IMR-90 (cell line): ENCODE measurements around the gene ULK2. TPM values are rescaled to one million over a fixed set of nuclear protein-coding genes. Genes with fewer than 3 reads are reported as not detected.

ENCODE experiments used
- ATAC-seq: fragments of 200-7000 bp; cut with Tn5 transposase; 2 replicates; pipeline ENCODE4 v1.9.1; 2020; ENCODE audit warnings: low read depth, mild to moderate bottlenecking, moderate library complexity
- BruUV-seq: library from RNA; stranded (reverse); fragments of 400-500 nt; replicated peaks from 2 replicates; lab custom pipeline; 2021; lab: Mats Ljungman, UMichigan
- CTCF ChIA-PET: fragments of 300-600 bp; formaldehyde crosslinking; extraction: SDS; loops from one replicate; lab custom pipeline; 2021; ENCODE audit warnings: antibody characterized with exemption; lab: Yijun Ruan, JAX
- POLR2A ChIA-PET: fragments of 300-600 bp; sonication (Branson Sonifier 250); formaldehyde crosslinking; loops from one replicate; lab custom pipeline; 2022; ENCODE audit warnings: antibody characterized with exemption; ENCODE audit not compliant: unreplicated experiment; lab: Charles Lee
- DNase-seq: peaks from one replicate; pipeline ENCODE4 v3.0.0; 2013
- H2AFZ ChIP-seq: replicated peaks from 2 replicates; pipeline ENCODE3; 2013; ENCODE audit warnings: low read length, mild to moderate bottlenecking; ENCODE audit not compliant: poor library complexity
- H2AK5ac ChIP-seq: 2 replicates; pipeline ENCODE4 v1.6.1; 2013; ENCODE audit warnings: low read depth, low read length, inconsistent platforms
- H2AK9ac ChIP-seq: replicated peaks from 2 replicates; pipeline ENCODE3; 2013; ENCODE audit warnings: mild to moderate bottlenecking, low read depth, low read length, moderate library complexity; ENCODE audit not compliant: poor library complexity
- H2BK120ac ChIP-seq: 2 replicates; pipeline ENCODE4 v1.6.1; 2013; ENCODE audit warnings: low read depth, low read length, inconsistent platforms
- H2BK15ac ChIP-seq: 3 replicates; pipeline ENCODE4 v1.6.1; 2013; ENCODE audit warnings: low read depth, low read length, inconsistent platforms
- H2BK20ac ChIP-seq: 2 replicates; pipeline ENCODE4 v1.6.1; 2013; ENCODE audit warnings: low read depth, mild to moderate bottlenecking, inconsistent platforms, low read length, moderate library complexity
- H2BK5ac ChIP-seq: 2 replicates; pipeline ENCODE4 v1.6.1; 2013; ENCODE audit warnings: mild to moderate bottlenecking, low read depth, low read length, inconsistent platforms; ENCODE audit not compliant: poor library complexity, severe bottlenecking
- H3K14ac ChIP-seq: replicated peaks from 2 replicates; pipeline ENCODE4 v1.6.1; 2013; ENCODE audit warnings: low read depth, low read length, inconsistent platforms
- H3K18ac ChIP-seq: 2 replicates; pipeline ENCODE4 v1.6.1; 2013; ENCODE audit warnings: low read depth, low read length, control low read depth
- H3K23ac ChIP-seq: 2 replicates; pipeline ENCODE4 v1.6.1; 2013; ENCODE audit warnings: low read depth, low read length, inconsistent platforms
- H3K27ac ChIP-seq: 2 replicates; pipeline ENCODE4 v1.5.1; 2013; ENCODE audit warnings: mild to moderate bottlenecking, control low read depth, low read length; ENCODE audit not compliant: insufficient read depth
- H3K27me3 ChIP-seq: 2 replicates; pipeline ENCODE4 v1.6.1; 2013; ENCODE audit warnings: low read length; ENCODE audit not compliant: control insufficient read depth, insufficient read depth
- H3K36me3 ChIP-seq: 2 replicates; pipeline ENCODE4 v1.6.1; 2013; ENCODE audit warnings: low read length, mixed read lengths; ENCODE audit not compliant: control insufficient read depth, insufficient read depth
- H3K4ac ChIP-seq: 2 replicates; pipeline ENCODE4 v1.6.1; 2013; ENCODE audit warnings: low read depth, low read length, inconsistent platforms
- H3K4me1 ChIP-seq: 2 replicates; pipeline ENCODE4 v1.6.1; 2013; ENCODE audit warnings: low read length, mixed read lengths; ENCODE audit not compliant: control insufficient read depth, insufficient read depth
- H3K4me2 ChIP-seq: 2 replicates; pipeline ENCODE4 v1.6.1; 2013; ENCODE audit warnings: low read depth, mild to moderate bottlenecking, control low read depth, low read length, moderate library complexity
- H3K4me3 ChIP-seq: 2 replicates; pipeline ENCODE4 v1.5.1; 2013; ENCODE audit warnings: low read depth, mild to moderate bottlenecking, control low read depth, low read length, moderate library complexity; ENCODE audit not compliant: insufficient read depth
- H3K56ac ChIP-seq: 2 replicates; pipeline ENCODE4 v1.6.1; 2013; ENCODE audit warnings: low read length, inconsistent platforms; ENCODE audit not compliant: insufficient read depth; ENCODE audit errors: extremely low read depth
- H3K79me1 ChIP-seq, 2 experiments: 2 replicates each; pipeline ENCODE4 v1.6.1; 2013; ENCODE audit warnings: low read length in 2 of 2, inconsistent platforms in 1 of 2, low read depth in 1 of 2
- H3K9ac ChIP-seq: 2 replicates; pipeline ENCODE4 v1.6.1; 2013; ENCODE audit warnings: low read depth, low read length, control low read depth
- H3K9me1 ChIP-seq: 2 replicates; pipeline ENCODE4 v1.6.1; 2013; ENCODE audit warnings: low read length, inconsistent platforms; ENCODE audit not compliant: insufficient read depth
- H3K9me3 ChIP-seq: 2 replicates; pipeline ENCODE4 v1.6.1; 2013; ENCODE audit warnings: low read length; ENCODE audit not compliant: control insufficient read depth, insufficient read depth
- H4K20me1 ChIP-seq: 2 replicates; pipeline ENCODE4 v1.6.1; 2013; ENCODE audit warnings: low read length, inconsistent platforms; ENCODE audit not compliant: insufficient read depth
- H4K5ac ChIP-seq: 2 replicates; pipeline ENCODE4 v1.6.1; 2013; ENCODE audit warnings: mild to moderate bottlenecking, low read depth, low read length, control low read depth
- H4K8ac ChIP-seq, 2 experiments: 2 replicates each; pipeline ENCODE4 v1.6.1; 2013; ENCODE audit warnings: low read depth in 2 of 2, low read length in 2 of 2, control low read depth in 1 of 2, inconsistent platforms in 1 of 2
- H4K91ac ChIP-seq: 2 replicates; pipeline ENCODE4 v1.6.1; 2013; ENCODE audit warnings: low read depth, low read length, inconsistent platforms; ENCODE audit not compliant: insufficient read depth
- BHLHE40 ChIP-seq: fragments of 150-350 bp; IDR thresholded peaks from 2 replicates; pipeline ENCODE4 v1.6.1; 2016; ENCODE audit warnings: mild to moderate bottlenecking, low read depth, low read length
- CEBPB ChIP-seq: IDR thresholded peaks from 2 replicates; pipeline ENCODE4 v1.6.1; 2012; ENCODE audit warnings: low read depth, low read length, improper control_type of control experiment
- CHD1 ChIP-seq: IDR thresholded peaks from 2 replicates; pipeline ENCODE4 v1.6.1; 2012; ENCODE audit warnings: low read depth, low read length, improper control_type of control experiment
- ELK1 ChIP-seq: fragments of 150-350 bp; IDR thresholded peaks from 2 replicates; pipeline ENCODE4 v1.6.1; 2016; ENCODE audit warnings: low read depth, mild to moderate bottlenecking, low read length, moderate library complexity, borderline replicate concordance
- FOS ChIP-seq: fragments of 150-350 bp; IDR thresholded peaks from 2 replicates; pipeline ENCODE4 v1.6.1; 2016; ENCODE audit warnings: low read depth, low read length
- MAFK ChIP-seq: IDR thresholded peaks from 2 replicates; pipeline ENCODE4 v1.6.1; 2012; ENCODE audit warnings: low read depth, low read length, improper control_type of control experiment
- MAZ ChIP-seq: IDR thresholded peaks from 2 replicates; pipeline ENCODE4 v1.6.1; 2012; ENCODE audit warnings: low read depth, mild to moderate bottlenecking, low read length, improper control_type of control experiment, moderate library complexity, borderline replicate concordance
- MXI1 ChIP-seq: IDR thresholded peaks from 2 replicates; pipeline ENCODE4 v1.6.1; 2012; ENCODE audit warnings: low read depth, mild to moderate bottlenecking, low read length, moderate library complexity, borderline replicate concordance
- NFE2L2 ChIP-seq: fragments of 150-350 bp; IDR thresholded peaks from 2 replicates; pipeline ENCODE4 v1.6.1; 2016; ENCODE audit warnings: low read depth, mild to moderate bottlenecking, low read length
- POLR2A ChIP-seq: IDR thresholded peaks from 2 replicates; pipeline ENCODE4 v1.6.1; 2012; ENCODE audit warnings: mild to moderate bottlenecking, low read depth, low read length
- RAD21 ChIP-seq: IDR thresholded peaks from 2 replicates; pipeline ENCODE4 v1.6.1; 2012; ENCODE audit warnings: low read length, improper control_type of control experiment
- RCOR1 ChIP-seq: IDR thresholded peaks from 2 replicates; pipeline ENCODE4 v1.6.1; 2012; ENCODE audit warnings: mild to moderate bottlenecking, low read length, improper control_type of control experiment; ENCODE audit not compliant: insufficient replicate concordance
- RFX5 ChIP-seq: IDR thresholded peaks from 2 replicates; pipeline ENCODE4 v1.8.0; 2012; ENCODE audit warnings: low read depth, mild to moderate bottlenecking, low read length, moderate library complexity
- SMC3 ChIP-seq: fragments of 150-350 bp; IDR thresholded peaks from 2 replicates; pipeline ENCODE4 v1.6.1; 2016; ENCODE audit warnings: low read depth, mild to moderate bottlenecking, antibody characterized with exemption, low read length, moderate library complexity
- USF2 ChIP-seq: fragments of 150-350 bp; IDR thresholded peaks from 2 replicates; pipeline ENCODE4 v1.6.1; 2017; ENCODE audit warnings: mild to moderate bottlenecking, antibody characterized with exemption, low read length, low read depth
- WGBS, 2 experiments: methylation state at CpG; one replicate each; pipeline versions ENCODE4 v1.1.5 to v1.1.7; 2013; ENCODE audit warnings: missing lambda C conversion rate in 2 of 2; ENCODE audit not compliant: insufficient read length in 1 of 2; ENCODE audit errors: extremely low coverage in 2 of 2; 5-methylcytosine and 5-hydroxymethylcytosine counted together
- dilution Hi-C: fragments of 300-500 bp; cut with HindIII; formaldehyde crosslinking; loops from one replicate; pipeline ENCODE4 v1.14.3; 2018; ENCODE audit warnings: low sequenced_read_pairs; ENCODE audit not compliant: unreplicated experiment
- in situ Hi-C: fragments of 300-500 bp; cut with MboI; formaldehyde crosslinking; loops from 3 replicates; pipeline ENCODE4 v1.14.3; 2019; ENCODE audit warnings: low sequenced_read_pairs, inconsistent platforms, mixed read lengths
- intact Hi-C: fragments of 100-400 bp; cut with micrococcal nuclease; formaldehyde crosslinking; loops from 2 replicates; pipeline ENCODE4 v1.10.0; 2022
- polyA plus RNA-seq, 3 experiments: library from polyadenylated mRNA; depleted of rRNA; stranded (reverse); fragments of >200 nt; gene quantifications; 2 replicates each; pipeline ENCODE4 v1.2.3, GENCODE V29; 2012; ENCODE audit warnings: low replicate concordance in 1 of 3
- total RNA-seq: library from RNA; depleted of rRNA; stranded (reverse); fragments of >200 nt; gene quantifications from 2 replicates; pipeline ENCODE4 v1.2.3, GENCODE V29; 2012
- TF ChIP-seq, protein P1 (sequence below): conservative IDR thresholded peaks from 2 replicates; pipeline ENCODE4 v1.5.1; 2012; ENCODE audit warnings: mild to moderate bottlenecking, low read depth, low read length, improper control_type of control experiment

Gene ULK2
- total and polyA plus RNA-seq, 2 of the 4 experiments (the other 2 are of a cell fraction): 8.9 to 10.8 TPM

DNA sequence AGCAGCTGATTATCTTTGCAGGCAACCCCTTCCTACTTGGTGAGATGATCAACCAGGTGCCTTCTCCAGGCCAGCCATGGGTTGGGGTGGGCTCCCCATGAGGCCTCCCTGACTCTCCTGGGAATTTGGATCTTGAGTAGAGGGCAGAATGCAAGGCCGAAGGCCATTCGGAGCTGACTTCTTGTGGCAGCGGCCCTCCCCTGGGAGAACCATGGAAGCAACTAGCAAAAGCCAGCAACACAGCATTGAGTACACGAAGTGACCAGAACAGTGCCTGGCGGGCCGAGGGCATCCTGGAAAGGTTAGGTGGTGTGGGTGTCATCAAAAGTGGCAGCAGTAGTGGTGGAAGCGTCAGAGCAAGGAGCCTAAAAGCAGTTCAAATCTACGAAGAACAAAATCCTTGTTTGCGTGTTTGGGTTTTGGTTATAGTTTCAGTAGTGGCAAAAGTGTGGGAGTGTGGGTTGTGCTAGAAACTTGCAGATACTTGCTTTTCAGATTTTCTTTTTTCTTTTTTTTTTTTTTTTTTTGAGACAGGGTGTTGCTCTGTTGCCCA, 117.6 kb downstream of the ULK2 start:
- Histone ChIP-seq H3K4me1 (peaks cover 4% of the 10 kb centered on the region), H3K4ac (no peak overlapping the region), H2AK9ac (no peak overlapping the region), H3K4me2 (no peak overlapping the region), H3K79me1 (no peaks in the 10 kb centered on the region), H3K27me3 (peaks cover 33% of the 10 kb centered on the region), H4K91ac (no peak overlapping the region), H3K56ac (no peak overlapping the region), H3K36me3 (no peaks in the 10 kb centered on the region), H4K20me1 (no peaks in the 10 kb centered on the region; the same call in 1 of the 2 replicates), H2BK20ac (no peak overlapping the region), H3K9ac (no peak overlapping the region), H4K8ac (no peak overlapping the region), H3K4me3 (no peak overlapping the region), H3K18ac (no peak overlapping the region), H4K5ac (no peak overlapping the region), H3K9me3 (no peaks in the 10 kb centered on the region), H3K14ac (no peak overlapping the region), H2BK5ac (no peak overlapping the region), H3K9me1 (0 out of 2 replicates have a peak, but pooled peaks cover 4% of the 10 kb centered on the region), H2BK120ac (no peak overlapping the region), H2AK5ac (no peak overlapping the region), H2AFZ (no peak overlapping the region), H3K23ac (no peak overlapping the region), H2BK15ac (no peak overlapping the region), H3K27ac (no peak overlapping the region)
- ChIA-PET POLR2A (no interaction called here), CTCF (no interaction called here)
- in situ Hi-C loops: no loop called here
- ATAC-seq (no peak), DNase-seq (no peak)
- TF ChIP-seq RCOR1: no peak
- no peak for TF ChIP-seq RAD21
- TF ChIP-seq MAFK: no peak
- no peak for TF ChIP-seq BHLHE40
- no peak for TF ChIP-seq RFX5
- no peak for TF ChIP-seq FOS
- no peak for TF ChIP-seq SMC3
- TF ChIP-seq POLR2A: no peak
- TF ChIP-seq, protein P1, sequence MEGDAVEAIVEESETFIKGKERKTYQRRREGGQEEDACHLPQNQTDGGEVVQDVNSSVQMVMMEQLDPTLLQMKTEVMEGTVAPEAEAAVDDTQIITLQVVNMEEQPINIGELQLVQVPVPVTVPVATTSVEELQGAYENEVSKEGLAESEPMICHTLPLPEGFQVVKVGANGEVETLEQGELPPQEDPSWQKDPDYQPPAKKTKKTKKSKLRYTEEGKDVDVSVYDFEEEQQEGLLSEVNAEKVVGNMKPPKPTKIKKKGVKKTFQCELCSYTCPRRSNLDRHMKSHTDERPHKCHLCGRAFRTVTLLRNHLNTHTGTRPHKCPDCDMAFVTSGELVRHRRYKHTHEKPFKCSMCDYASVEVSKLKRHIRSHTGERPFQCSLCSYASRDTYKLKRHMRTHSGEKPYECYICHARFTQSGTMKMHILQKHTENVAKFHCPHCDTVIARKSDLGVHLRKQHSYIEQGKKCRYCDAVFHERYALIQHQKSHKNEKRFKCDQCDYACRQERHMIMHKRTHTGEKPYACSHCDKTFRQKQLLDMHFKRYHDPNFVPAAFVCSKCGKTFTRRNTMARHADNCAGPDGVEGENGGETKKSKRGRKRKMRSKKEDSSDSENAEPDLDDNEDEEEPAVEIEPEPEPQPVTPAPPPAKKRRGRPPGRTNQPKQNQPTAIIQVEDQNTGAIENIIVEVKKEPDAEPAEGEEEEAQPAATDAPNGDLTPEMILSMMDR: no peak
- TF ChIP-seq ELK1: no peak
- TF ChIP-seq CEBPB: no peak
- TF ChIP-seq USF2: no peak
- no peak for TF ChIP-seq MAZ
- TF ChIP-seq NFE2L2: no peak
- TF ChIP-seq CHD1: no peak
- TF ChIP-seq MXI1: no peak
- dilution Hi-C loops: no loop called here
- intact Hi-C loops: no loop called here
- BruUV-seq: no TSS peak
- 81% methylated on average over 7 of the region's 9 CpGs; no CpG with 5 or more reads in 1 of the 2 experiments for WGBS, 2 experiments
